ENCODE results near the gene WDPCP. TPM values are rescaled to one million over a fixed set of nuclear protein-coding genes. Genes with fewer than 3 reads are reported as not detected.
A peak's percentile ranks its signal among the peaks of the same experiment; 100 is the strongest.

The WDPCP gene
- total RNA-seq, 1 experiment from 2014 or later, result 15.2 TPM

DNA sequence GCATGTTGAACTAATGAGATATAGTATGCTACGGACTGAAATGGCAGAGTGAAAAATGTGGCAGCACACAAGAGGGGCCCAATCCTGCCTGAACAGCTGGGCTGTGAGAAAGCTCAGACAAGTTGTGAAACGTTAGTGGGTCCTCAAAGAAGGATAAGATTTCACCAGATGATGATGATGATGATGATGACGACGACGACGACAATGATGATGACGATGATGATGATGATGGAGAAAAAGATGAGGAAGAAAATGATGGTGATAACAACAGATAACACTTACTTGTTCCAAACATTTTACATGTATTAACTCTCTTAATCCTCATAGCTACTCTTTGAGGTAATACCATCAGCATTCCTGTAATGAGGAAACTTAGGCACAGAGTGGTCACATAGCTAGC lies 94.2 kb downstream of the WDPCP start:
- CTCF ChIA-PET, result no interaction called here
- POLR2A ChIA-PET (ENCODE audit: unreplicated experiment), result no interaction called here
- Histone ChIP-seq H4K20me1 (ENCODE audit: insufficient read depth) (no peaks in the 10 kb centered on the region), H3F3A (ENCODE audit: insufficient read depth, low read depth) (no peaks in the 10 kb centered on the region), H3K9me2 (ENCODE audit: insufficient read depth) (no peaks in the 10 kb centered on the region), H3K4me2 (no peak overlapping the region), H3K79me2 (ENCODE audit: low read depth) (no peaks in the 10 kb centered on the region), H3K4me1 (replicated peaks; ENCODE audit: insufficient read depth) (no peaks in the 10 kb centered on the region), H3K27ac (no peak overlapping the region), H3K36me3 (ENCODE audit: low read depth) (no peaks in the 10 kb centered on the region), H3K27me3 (ENCODE audit: insufficient read depth, low read depth) (no peaks in the 10 kb centered on the region), H3K4me3 (no peak overlapping the region), H2AFZ (no peak overlapping the region), H3K9me3 (ENCODE audit: insufficient read depth, low read depth) (no peaks in the 10 kb centered on the region)
- intact Hi-C loops (cut with micrococcal nuclease; ENCODE audit: unreplicated experiment), result no loop called here
- TF ChIP-seq, protein P1, sequence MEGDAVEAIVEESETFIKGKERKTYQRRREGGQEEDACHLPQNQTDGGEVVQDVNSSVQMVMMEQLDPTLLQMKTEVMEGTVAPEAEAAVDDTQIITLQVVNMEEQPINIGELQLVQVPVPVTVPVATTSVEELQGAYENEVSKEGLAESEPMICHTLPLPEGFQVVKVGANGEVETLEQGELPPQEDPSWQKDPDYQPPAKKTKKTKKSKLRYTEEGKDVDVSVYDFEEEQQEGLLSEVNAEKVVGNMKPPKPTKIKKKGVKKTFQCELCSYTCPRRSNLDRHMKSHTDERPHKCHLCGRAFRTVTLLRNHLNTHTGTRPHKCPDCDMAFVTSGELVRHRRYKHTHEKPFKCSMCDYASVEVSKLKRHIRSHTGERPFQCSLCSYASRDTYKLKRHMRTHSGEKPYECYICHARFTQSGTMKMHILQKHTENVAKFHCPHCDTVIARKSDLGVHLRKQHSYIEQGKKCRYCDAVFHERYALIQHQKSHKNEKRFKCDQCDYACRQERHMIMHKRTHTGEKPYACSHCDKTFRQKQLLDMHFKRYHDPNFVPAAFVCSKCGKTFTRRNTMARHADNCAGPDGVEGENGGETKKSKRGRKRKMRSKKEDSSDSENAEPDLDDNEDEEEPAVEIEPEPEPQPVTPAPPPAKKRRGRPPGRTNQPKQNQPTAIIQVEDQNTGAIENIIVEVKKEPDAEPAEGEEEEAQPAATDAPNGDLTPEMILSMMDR (conservative IDR thresholded peaks at IDR 0.05), result no peak
- no peak for TF ChIP-seq EZH2 (IDR thresholded peaks at IDR 0.05; ENCODE audit: low read depth)
- BruUV-seq (replicated peaks), result no TSS peak
- DNase-seq, result no peak

- Histone ChIP-seq H3K9me3 (ENCODE audit: insufficient read depth, low read depth) (no peaks in the 10 kb centered on the region), H3K36me3 (ENCODE audit: low read depth) (no peaks in the 10 kb centered on the region), H3K79me2 (ENCODE audit: low read depth) (no peaks in the 10 kb centered on the region), H3K9me2 (ENCODE audit: insufficient read depth) (no peaks in the 10 kb centered on the region), H3F3A (ENCODE audit: insufficient read depth, low read depth) (0 out of 2 replicates have a peak, but pooled peaks cover 6% of the 10 kb centered on the region), H2AFZ (no peak overlapping the region), H4K20me1 (ENCODE audit: insufficient read depth) (no peaks in the 10 kb centered on the region), H3K27ac (no peak overlapping the region), H3K4me2 (no peak overlapping the region), H3K4me1 (replicated peaks; ENCODE audit: insufficient read depth) (no peaks in the 10 kb centered on the region), H3K27me3 (ENCODE audit: insufficient read depth, low read depth) (no peaks in the 10 kb centered on the region), H3K4me3 (no peak overlapping the region)
- intact Hi-C loops (cut with micrococcal nuclease; ENCODE audit: unreplicated experiment), result loop anchor here (5.0 to 10.0 kb wide), 3 partner anchors 493 to 1033 kb away; no protein-coding TSS in a partner anchor
- POLR2A ChIA-PET (ENCODE audit: unreplicated experiment), result no interaction called here
- BruUV-seq (replicated peaks), result no TSS peak
- TF ChIP-seq EZH2 (IDR thresholded peaks at IDR 0.05; ENCODE audit: low read depth), result no peak
- TF ChIP-seq, protein P1 (conservative IDR thresholded peaks at IDR 0.05), result peak; percentile 84
- CTCF ChIA-PET, result no interaction called here
- DNase-seq, result peak in 1 of 2 experiments; percentile 12
Measured at GRCh38 chr2:63488118-63488713, 100.1 kb downstream of the WDPCP start.

GRCh38 chr2:63486861-63487290 lies 101.4 kb downstream of the WDPCP start:
- POLR2A ChIA-PET (ENCODE audit: unreplicated experiment), result no interaction called here

More at GRCh38 chr2:63486861-63487290, 101.4 kb downstream of the WDPCP start:
- Histone ChIP-seq H3F3A (ENCODE audit: insufficient read depth, low read depth) (0 out of 2 replicates have a peak, but pooled peaks cover 6% of the 10 kb centered on the region), H3K9me3 (ENCODE audit: insufficient read depth, low read depth) (no peaks in the 10 kb centered on the region), H2AFZ (no peak overlapping the region), H3K4me2 (no peak overlapping the region), H3K27ac (no peak overlapping the region), H4K20me1 (ENCODE audit: insufficient read depth) (no peaks in the 10 kb centered on the region), H3K9me2 (ENCODE audit: insufficient read depth) (no peaks in the 10 kb centered on the region), H3K36me3 (ENCODE audit: low read depth) (no peaks in the 10 kb centered on the region), H3K4me3 (no peak overlapping the region), H3K4me1 (replicated peaks; ENCODE audit: insufficient read depth) (no peaks in the 10 kb centered on the region), H3K27me3 (ENCODE audit: insufficient read depth, low read depth) (no peaks in the 10 kb centered on the region), H3K79me2 (ENCODE audit: low read depth) (no peaks in the 10 kb centered on the region)
- BruUV-seq (replicated peaks), result no TSS peak
- TF ChIP-seq EZH2 (IDR thresholded peaks at IDR 0.05; ENCODE audit: low read depth), result no peak
- TF ChIP-seq, protein P1 (conservative IDR thresholded peaks at IDR 0.05), result no peak; the same call in 1 of the 2 replicates
- CTCF ChIA-PET, result no interaction called here
- intact Hi-C loops (cut with micrococcal nuclease; ENCODE audit: unreplicated experiment), result loop anchor here (5.0 to 10.0 kb wide), 3 partner anchors 492 to 1032 kb away; no protein-coding TSS in a partner anchor
- no peak for DNase-seq
